Panc1 (cell line): ENCODE data around the gene ADAMTS9.

Experiments
- CTCF ChIP-seq: fragments of 450-650 bp; IDR thresholded peaks from 2 replicates; pipeline ENCODE4 v1.5.1; 2017; ENCODE audit warnings: mild to moderate bottlenecking
- REST ChIP-seq, 2 experiments: IDR thresholded peaks; 2 replicates each; pipeline ENCODE4 v1.6.1; 2011 to 2012; ENCODE audit warnings: low read depth in 2 of 2, control low read depth in 1 of 2, low read length in 1 of 2, mild to moderate bottlenecking in 1 of 2, moderate library complexity in 1 of 2; ENCODE audit not compliant: insufficient read depth in 1 of 2

GRCh38 chr3:64627042-64627441 is 60.8 kb downstream of the ADAMTS9 start:
- TF ChIP-seq CTCF (no peak), REST (IDR thresholded peaks at IDR 0.05; ENCODE audit: insufficient read depth in 1 of 2, low read depth in 2 of 2, low read length in 1 of 2) (no peak)
